HuH-7.5 (cell line): ENCODE measurements around the gene SPATA2L.

Source experiments
- DNase-seq: peaks from one replicate; pipeline ENCODE4 v3.0.0; 2011; ENCODE audit warnings: low spot score

The SPATA2L gene

GRCh38 chr16:89656435-89657121 is 44.9 kb downstream of the SPATA2L start:
- no peak for DNase-seq

DNA sequence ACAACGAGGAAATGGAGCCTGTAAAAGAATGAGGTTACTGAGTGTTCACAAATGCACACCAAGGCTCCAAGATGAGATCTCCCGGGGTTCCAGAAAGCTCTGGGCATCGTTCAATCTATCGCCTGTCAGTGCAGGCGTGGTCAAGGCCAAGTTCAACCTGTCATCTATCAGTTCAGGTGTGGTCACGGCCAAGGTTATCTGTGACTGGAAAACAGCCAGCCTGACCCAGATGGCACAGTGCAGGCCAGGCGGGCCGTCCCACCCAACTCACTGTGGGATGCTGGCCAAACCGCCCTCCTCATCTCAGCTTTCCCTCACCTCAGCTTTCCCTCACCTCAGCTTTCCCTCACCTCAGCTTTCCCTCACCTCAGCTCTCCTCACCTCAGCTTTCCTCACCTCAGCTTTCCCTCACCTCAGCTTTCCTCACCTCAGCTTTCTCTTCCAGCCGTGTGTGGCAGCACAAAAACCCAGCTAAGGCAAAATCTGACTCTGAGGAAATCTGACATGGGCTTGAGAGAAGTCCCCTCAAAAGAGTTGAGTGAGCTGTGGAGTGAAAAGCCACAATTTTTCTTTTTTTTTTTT is 46.4 kb downstream of the SPATA2L start:
- DNase-seq: no peak

DNA sequence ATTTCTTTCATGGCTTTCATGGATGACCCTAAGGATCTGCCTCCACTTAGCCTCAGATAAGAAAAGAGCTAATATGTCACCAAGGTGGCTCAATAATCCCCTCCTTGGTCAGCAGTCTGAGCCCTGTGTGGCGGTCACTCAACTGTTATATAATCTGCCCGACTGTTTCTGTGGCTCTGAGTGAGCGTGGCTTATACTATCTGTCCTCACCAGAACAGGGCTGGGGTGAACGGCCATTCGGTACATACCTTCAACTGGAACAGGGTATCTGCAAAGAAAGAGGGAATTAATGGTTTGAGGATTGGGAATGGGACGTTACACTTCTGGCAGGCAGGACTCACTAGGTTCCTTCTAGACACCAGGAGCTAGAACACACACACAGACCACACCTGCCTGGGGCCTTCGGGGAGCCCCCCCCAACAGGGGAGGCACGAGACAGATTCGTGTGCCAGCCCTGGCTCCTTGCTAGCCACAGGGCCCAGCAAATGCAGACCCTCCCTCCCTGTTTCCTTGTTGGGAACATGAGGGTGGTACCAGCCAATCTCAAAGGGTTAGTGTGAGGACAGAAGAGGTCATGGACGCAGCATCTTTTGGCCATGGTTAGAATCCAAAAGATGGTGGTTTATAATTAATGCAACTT is 47.7 kb downstream of the SPATA2L start:
- no peak for DNase-seq

GRCh38 chr16:89651584-89651983 is 49.9 kb downstream of the SPATA2L start:
- no peak for DNase-seq

- no peak for DNase-seq
Measured at GRCh38 chr16:89646906-89647305, 54.6 kb downstream of the SPATA2L start.
